ENCODE results near the gene ERO1A.
"Not testable (repeated sequence)": the region's sequence is repeated elsewhere in the genome, so short reads cannot be mapped to it uniquely, and the experiment has no call there.

ERO1A gene

GRCh38 chr14:52695481-52696091, at the start of gene ERO1A:
Gene ERO1A, minus strand, starts transcription at chr14:52695558. Its CDS starts 77 bp downstream, at chr14:52695481.
- DNase-seq: peak; percentile 48

GRCh38 chr14:52741865-52742264, 46.5 kb upstream of the ERO1A start:
- DNase-seq: no peak

GRCh38 chr14:52740751-52741150, 45.4 kb upstream of the ERO1A start:
- DNase-seq: no peak

- DNase-seq: no peak
Observed at GRCh38 chr14:52738409-52738808, 43.1 kb upstream of the ERO1A start.

- no peak for DNase-seq
Observed at GRCh38 chr14:52735921-52736489, 40.6 kb upstream of the ERO1A start.

GRCh38 chr14:52733824-52734223, 38.5 kb upstream of the ERO1A start:
- DNase-seq: no peak

- no peak for DNase-seq
Observed at GRCh38 chr14:52730709-52731111, 35.4 kb upstream of the ERO1A start.

- DNase-seq: peak; percentile 97
Observed at GRCh38 chr14:52729925-52730708, 34.8 kb upstream of the ERO1A start, which contains the start of gene STYX. Gene STYX, plus strand, starts transcription at chr14:52730166. Its CDS starts 309 bp downstream, at chr14:52730475.

- no peak for DNase-seq
Observed at GRCh38 chr14:52729585-52729924, 34.2 kb upstream of the ERO1A start.

GRCh38 chr14:52729035-52729434, 33.7 kb upstream of the ERO1A start:
- not testable (repeated sequence) for DNase-seq

GRCh38 chr14:52727509-52727908, 32.2 kb upstream of the ERO1A start:
- not testable (repeated sequence) for DNase-seq

GRCh38 chr14:52724360-52724644, 28.9 kb upstream of the ERO1A start:
- DNase-seq: no peak

- no peak for DNase-seq
Observed at GRCh38 chr14:52723514-52724359, 28.4 kb upstream of the ERO1A start.

GRCh38 chr14:52716155-52716554, 20.8 kb upstream of the ERO1A start:
- no peak for DNase-seq

GRCh38 chr14:52711666-52712065, 16.3 kb upstream of the ERO1A start:
- DNase-seq: no peak

GRCh38 chr14:52706724-52707706, 11.7 kb upstream of the ERO1A start, which contains the start of gene PSMC6:
Gene PSMC6, plus strand, starts transcription at chr14:52707200. Its CDS starts 20 bp downstream, at chr14:52707220.
- DNase-seq: peak; percentile 96

- peak; percentile 36 for DNase-seq
Observed at GRCh38 chr14:52706286-52706685, 10.9 kb upstream of the ERO1A start.

GRCh38 chr14:52703664-52704063, 8.3 kb upstream of the ERO1A start:
- no peak for DNase-seq

GRCh38 chr14:52703225-52703624, 7.9 kb upstream of the ERO1A start:
- no peak for DNase-seq

- no peak for DNase-seq
Observed at GRCh38 chr14:52701223-52701622, 5.9 kb upstream of the ERO1A start.

- no peak for DNase-seq
Observed at GRCh38 chr14:52700701-52701172, 5.4 kb upstream of the ERO1A start.

All from activated gamma-delta T cell treated with Interleukin-2 at 50 U/mL for 16 hours (primary cell).